ENCODE results near the gene CTU2. TPM values are rescaled to one million over a fixed set of nuclear protein-coding genes. Genes with fewer than 3 reads are reported as not detected.

Gene CTU2
- total and polyA plus RNA-seq, 10 of the 15 experiments (the other 5 are each of a cell fraction or from before 2014, with no cell fraction given), result 0.32 to 44.5 (median 18.2) TPM

DNA sequence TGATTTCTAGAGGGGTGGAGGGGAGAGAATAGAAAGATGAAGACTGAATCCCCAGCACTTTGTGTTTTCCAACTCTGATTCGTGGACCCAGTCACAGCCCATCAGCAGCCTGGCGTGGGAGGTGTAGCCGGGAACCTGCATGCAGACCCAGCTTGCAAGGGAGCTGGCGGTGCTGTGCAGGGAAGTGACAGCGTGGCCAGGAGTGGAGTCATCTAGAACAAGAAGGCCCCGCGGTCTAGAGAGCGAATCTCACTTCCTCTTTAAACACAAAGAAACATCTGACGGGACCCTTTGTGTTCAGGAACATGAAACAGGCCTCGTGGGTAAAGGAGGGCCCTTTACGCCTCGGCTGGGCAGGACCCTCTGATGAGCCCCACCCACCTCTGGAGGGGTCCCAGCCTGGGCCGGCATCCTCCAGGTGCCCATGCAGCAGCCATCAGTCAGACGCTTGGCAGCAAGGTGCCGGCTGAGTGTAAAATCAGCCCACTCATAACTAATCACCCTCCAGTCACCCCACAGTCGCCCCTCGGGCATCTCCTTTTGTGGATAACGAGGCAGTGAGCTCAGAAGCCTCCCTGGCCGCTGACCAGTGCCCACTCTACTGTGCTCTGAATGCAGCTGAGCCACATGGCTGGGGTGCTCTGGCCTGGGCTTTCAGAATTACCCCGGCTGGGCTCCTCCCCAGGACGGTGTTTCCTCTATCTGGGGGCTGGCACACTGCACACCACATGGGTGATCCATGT is 24.4 kb upstream of the CTU2 start (continued):
- TF ChIP-seq, protein P1, sequence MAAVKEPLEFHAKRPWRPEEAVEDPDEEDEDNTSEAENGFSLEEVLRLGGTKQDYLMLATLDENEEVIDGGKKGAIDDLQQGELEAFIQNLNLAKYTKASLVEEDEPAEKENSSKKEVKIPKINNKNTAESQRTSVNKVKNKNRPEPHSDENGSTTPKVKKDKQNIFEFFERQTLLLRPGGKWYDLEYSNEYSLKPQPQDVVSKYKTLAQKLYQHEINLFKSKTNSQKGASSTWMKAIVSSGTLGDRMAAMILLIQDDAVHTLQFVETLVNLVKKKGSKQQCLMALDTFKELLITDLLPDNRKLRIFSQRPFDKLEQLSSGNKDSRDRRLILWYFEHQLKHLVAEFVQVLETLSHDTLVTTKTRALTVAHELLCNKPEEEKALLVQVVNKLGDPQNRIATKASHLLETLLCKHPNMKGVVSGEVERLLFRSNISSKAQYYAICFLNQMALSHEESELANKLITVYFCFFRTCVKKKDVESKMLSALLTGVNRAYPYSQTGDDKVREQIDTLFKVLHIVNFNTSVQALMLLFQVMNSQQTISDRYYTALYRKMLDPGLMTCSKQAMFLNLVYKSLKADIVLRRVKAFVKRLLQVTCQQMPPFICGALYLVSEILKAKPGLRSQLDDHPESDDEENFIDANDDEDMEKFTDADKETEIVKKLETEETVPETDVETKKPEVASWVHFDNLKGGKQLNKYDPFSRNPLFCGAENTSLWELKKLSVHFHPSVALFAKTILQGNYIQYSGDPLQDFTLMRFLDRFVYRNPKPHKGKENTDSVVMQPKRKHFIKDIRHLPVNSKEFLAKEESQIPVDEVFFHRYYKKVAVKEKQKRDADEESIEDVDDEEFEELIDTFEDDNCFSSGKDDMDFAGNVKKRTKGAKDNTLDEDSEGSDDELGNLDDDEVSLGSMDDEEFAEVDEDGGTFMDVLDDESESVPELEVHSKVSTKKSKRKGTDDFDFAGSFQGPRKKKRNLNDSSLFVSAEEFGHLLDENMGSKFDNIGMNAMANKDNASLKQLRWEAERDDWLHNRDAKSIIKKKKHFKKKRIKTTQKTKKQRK (IDR thresholded peaks at IDR 0.05; ENCODE audit: low read depth, low read length), result no peak
- TF ChIP-seq, protein P2, sequence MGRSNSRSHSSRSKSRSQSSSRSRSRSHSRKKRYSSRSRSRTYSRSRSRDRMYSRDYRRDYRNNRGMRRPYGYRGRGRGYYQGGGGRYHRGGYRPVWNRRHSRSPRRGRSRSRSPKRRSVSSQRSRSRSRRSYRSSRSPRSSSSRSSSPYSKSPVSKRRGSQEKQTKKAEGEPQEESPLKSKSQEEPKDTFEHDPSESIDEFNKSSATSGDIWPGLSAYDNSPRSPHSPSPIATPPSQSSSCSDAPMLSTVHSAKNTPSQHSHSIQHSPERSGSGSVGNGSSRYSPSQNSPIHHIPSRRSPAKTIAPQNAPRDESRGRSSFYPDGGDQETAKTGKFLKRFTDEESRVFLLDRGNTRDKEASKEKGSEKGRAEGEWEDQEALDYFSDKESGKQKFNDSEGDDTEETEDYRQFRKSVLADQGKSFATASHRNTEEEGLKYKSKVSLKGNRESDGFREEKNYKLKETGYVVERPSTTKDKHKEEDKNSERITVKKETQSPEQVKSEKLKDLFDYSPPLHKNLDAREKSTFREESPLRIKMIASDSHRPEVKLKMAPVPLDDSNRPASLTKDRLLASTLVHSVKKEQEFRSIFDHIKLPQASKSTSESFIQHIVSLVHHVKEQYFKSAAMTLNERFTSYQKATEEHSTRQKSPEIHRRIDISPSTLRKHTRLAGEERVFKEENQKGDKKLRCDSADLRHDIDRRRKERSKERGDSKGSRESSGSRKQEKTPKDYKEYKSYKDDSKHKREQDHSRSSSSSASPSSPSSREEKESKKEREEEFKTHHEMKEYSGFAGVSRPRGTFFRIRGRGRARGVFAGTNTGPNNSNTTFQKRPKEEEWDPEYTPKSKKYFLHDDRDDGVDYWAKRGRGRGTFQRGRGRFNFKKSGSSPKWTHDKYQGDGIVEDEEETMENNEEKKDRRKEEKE (IDR thresholded peaks at IDR 0.05), result no peak
- TF ChIP-seq SRF (IDR thresholded peaks at IDR 0.05; ENCODE audit: low read depth in 2 of 2, low read length in 2 of 2) (0 out of 4 replicates have a peak, but pooled peaks of 1 of the 2 experiments have one; percentile 67), SP1 (IDR thresholded peaks at IDR 0.05; ENCODE audit: low read depth, low read length) (peak; percentile 59), NFYB (IDR thresholded peaks at IDR 0.05; ENCODE audit: insufficient read depth, low read depth, low read length) (no peak), RUNX3 (IDR thresholded peaks at IDR 0.05; ENCODE audit: low read length) (peak; percentile 95), BACH1 (IDR thresholded peaks at IDR 0.05; ENCODE audit: borderline replicate concordance) (peak; percentile 96), NR2F1 (conservative IDR thresholded peaks at IDR 0.05) (peak; percentile 72; the same call in 1 of the 2 replicates), GATAD2B (conservative IDR thresholded peaks at IDR 0.05; ENCODE audit: low read depth) (0 out of 2 replicates have a peak, but pooled peaks have one; percentile 79), IKZF2 (IDR thresholded peaks at IDR 0.05) (peak; percentile 88 to 92), FOS (IDR thresholded peaks at IDR 0.05; ENCODE audit: borderline replicate concordance, extremely low read depth, insufficient read length) (no peak), NFIC (IDR thresholded peaks at IDR 0.05; ENCODE audit: low read depth, low read length) (peak; percentile 70; the same call in 1 of the 2 replicates), PAX5 (IDR thresholded peaks at IDR 0.05; ENCODE audit: borderline replicate concordance, low read depth, low read length) (peak; percentile 83), SUPT20H (IDR thresholded peaks at IDR 0.05; ENCODE audit: borderline replicate concordance, control insufficient read depth, low read depth, low read length) (no peak), CHD2 (IDR thresholded peaks at IDR 0.05; ENCODE audit: borderline replicate concordance, low read depth, low read length) (peak; percentile 78), RAD51 (IDR thresholded peaks at IDR 0.05) (0 out of 2 replicates have a peak, but pooled peaks have one; percentile 28), CREM (IDR thresholded peaks at IDR 0.05; ENCODE audit: low read depth) (peak; percentile 67)
- TF ChIP-seq, protein P3, sequence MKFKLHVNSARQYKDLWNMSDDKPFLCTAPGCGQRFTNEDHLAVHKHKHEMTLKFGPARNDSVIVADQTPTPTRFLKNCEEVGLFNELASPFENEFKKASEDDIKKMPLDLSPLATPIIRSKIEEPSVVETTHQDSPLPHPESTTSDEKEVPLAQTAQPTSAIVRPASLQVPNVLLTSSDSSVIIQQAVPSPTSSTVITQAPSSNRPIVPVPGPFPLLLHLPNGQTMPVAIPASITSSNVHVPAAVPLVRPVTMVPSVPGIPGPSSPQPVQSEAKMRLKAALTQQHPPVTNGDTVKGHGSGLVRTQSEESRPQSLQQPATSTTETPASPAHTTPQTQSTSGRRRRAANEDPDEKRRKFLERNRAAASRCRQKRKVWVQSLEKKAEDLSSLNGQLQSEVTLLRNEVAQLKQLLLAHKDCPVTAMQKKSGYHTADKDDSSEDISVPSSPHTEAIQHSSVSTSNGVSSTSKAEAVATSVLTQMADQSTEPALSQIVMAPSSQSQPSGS (IDR thresholded peaks at IDR 0.05; ENCODE audit: low read length), result no peak
- TF ChIP-seq, protein P4, sequence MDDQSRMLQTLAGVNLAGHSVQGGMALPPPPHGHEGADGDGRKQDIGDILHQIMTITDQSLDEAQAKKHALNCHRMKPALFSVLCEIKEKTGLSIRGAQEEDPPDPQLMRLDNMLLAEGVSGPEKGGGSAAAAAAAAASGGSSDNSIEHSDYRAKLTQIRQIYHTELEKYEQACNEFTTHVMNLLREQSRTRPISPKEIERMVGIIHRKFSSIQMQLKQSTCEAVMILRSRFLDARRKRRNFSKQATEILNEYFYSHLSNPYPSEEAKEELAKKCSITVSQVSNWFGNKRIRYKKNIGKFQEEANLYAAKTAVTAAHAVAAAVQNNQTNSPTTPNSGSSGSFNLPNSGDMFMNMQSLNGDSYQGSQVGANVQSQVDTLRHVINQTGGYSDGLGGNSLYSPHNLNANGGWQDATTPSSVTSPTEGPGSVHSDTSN (IDR thresholded peaks at IDR 0.05; ENCODE audit: insufficient replicate concordance, low read depth, low read length), result peak; percentile 42

All from GM12878 (cell line).